OCI-LY7 (cell line): ENCODE data around the gene VWA8.

Experiments
- EZH2phosphoT487 ChIP-seq: fragments of 200-600 bp; sonication (generic); IDR thresholded peaks from 2 replicates; pipeline ENCODE4 v1.6.1; 2018; ENCODE audit warnings: low read depth, borderline replicate concordance, mild to moderate bottlenecking, mixed run types, antibody characterized with exemption, low read length, moderate library complexity, mixed read lengths
- TF ChIP-seq, protein P1 (sequence below): fragments of 200-600 bp; sonication (generic); conservative IDR thresholded peaks from 2 replicates; pipeline ENCODE4 v1.5.1; 2014; ENCODE audit warnings: mild to moderate bottlenecking, antibody characterized with exemption, low read length, moderate library complexity, mixed read lengths

DNA sequence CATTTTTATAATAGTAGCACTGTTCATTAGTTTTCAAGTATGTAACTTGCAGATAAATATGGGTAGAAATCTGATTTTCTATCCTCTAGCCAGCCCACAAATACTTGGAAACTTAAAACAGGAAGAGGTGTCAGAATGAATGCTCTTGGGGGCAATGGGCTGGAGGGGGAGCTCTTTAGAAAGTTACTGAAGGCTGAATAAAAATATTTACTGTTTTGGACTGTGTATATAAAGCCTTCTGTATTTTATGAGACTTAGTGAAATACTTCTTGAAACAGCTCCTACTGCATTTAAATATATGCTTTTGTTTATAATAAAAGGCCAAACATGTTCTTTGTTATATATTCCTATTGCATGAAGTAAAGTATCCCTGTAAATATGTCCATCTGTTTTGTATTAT lies 364.7 kb downstream of the VWA8 start:
- TF ChIP-seq, protein P1, sequence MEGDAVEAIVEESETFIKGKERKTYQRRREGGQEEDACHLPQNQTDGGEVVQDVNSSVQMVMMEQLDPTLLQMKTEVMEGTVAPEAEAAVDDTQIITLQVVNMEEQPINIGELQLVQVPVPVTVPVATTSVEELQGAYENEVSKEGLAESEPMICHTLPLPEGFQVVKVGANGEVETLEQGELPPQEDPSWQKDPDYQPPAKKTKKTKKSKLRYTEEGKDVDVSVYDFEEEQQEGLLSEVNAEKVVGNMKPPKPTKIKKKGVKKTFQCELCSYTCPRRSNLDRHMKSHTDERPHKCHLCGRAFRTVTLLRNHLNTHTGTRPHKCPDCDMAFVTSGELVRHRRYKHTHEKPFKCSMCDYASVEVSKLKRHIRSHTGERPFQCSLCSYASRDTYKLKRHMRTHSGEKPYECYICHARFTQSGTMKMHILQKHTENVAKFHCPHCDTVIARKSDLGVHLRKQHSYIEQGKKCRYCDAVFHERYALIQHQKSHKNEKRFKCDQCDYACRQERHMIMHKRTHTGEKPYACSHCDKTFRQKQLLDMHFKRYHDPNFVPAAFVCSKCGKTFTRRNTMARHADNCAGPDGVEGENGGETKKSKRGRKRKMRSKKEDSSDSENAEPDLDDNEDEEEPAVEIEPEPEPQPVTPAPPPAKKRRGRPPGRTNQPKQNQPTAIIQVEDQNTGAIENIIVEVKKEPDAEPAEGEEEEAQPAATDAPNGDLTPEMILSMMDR: peak; percentile 71
- TF ChIP-seq EZH2phosphoT487: no peak
